Activated T-cell treated with anti-CD3 and anti-CD28 coated beads, Interleukin-2, amount 50 U/mL, for 4 hours (primary cell): ENCODE data around the gene GNG2. TPM values are rescaled to one million over a fixed set of nuclear protein-coding genes. Genes with fewer than 3 reads are reported as not detected.

Experiments
- ATAC-seq, 2 donors: fragments of 200-7000 bp; cut with Tn5 transposase; one replicate each; pipeline ENCODE4 v1.10.0; 2021
- DNase-seq: peaks from one replicate; pipeline ENCODE4 v3.0.0-alpha.2; 2020
- H3K27me3 Mint-ChIP-seq: one replicate; pipeline ENCODE4 v1.8.0; 2021; ENCODE audit warnings: low read depth, mixed read lengths
- H3K36me3 Mint-ChIP-seq: one replicate; pipeline ENCODE4 v1.8.0; 2022; ENCODE audit warnings: mixed read lengths; ENCODE audit not compliant: insufficient read depth
- H3K4me1 Mint-ChIP-seq: one replicate; pipeline ENCODE4 v1.8.0; 2021; ENCODE audit warnings: low read depth, mixed read lengths
- H3K4me3 Mint-ChIP-seq: one replicate; pipeline ENCODE4 v1.8.0; 2021; ENCODE audit warnings: mild to moderate bottlenecking, moderate library complexity, mixed read lengths
- H3K9me3 Mint-ChIP-seq: one replicate; pipeline ENCODE4 v1.8.0; 2021; ENCODE audit warnings: mixed read lengths
- total RNA-seq, 3 donors: library from RNA; stranded (reverse); gene quantifications; one replicate each; pipeline ENCODE4 v1.2.1, GENCODE V29; 2021

GNG2 gene
- total RNA-seq, 3 donors from 2014 or later: 28.4 to 47.3 (median 42.9) TPM

GRCh38 chr14:51845811-51846210 lies 14.6 kb upstream of the GNG2 start:
- peaks cover 65% of the 10 kb centered on the region for H3K4me1 Mint-ChIP-seq
- DNase-seq (no peak), ATAC-seq (no peak)
- H3K9me3 Mint-ChIP-seq: peaks cover 23% of the 10 kb centered on the region
- H3K4me3 Mint-ChIP-seq: no peak overlapping the region
- H3K27me3 Mint-ChIP-seq: no peaks in the 10 kb centered on the region
- H3K36me3 Mint-ChIP-seq: peaks cover 15% of the 10 kb centered on the region

GRCh38 chr14:51846631-51847488 lies 13.6 kb upstream of the GNG2 start:
- Mint-ChIP-seq H3K27me3 (no peaks in the 10 kb centered on the region), H3K4me1 (peaks cover 73% of the 10 kb centered on the region), H3K4me3 (peak overlapping the region; percentile 77), H3K36me3 (peaks cover 15% of the 10 kb centered on the region), H3K9me3 (peaks cover 23% of the 10 kb centered on the region)
- ATAC-seq: peak; percentile 81 to 85
- DNase-seq: peak; percentile 79

- H3K4me1 Mint-ChIP-seq: peaks cover 77% of the 10 kb centered on the region
- H3K27me3 Mint-ChIP-seq: no peaks in the 10 kb centered on the region
- H3K36me3 Mint-ChIP-seq: peaks cover 15% of the 10 kb centered on the region
- DNase-seq (no peak), ATAC-seq (no peak)
- peaks cover 23% of the 10 kb centered on the region for H3K9me3 Mint-ChIP-seq
- H3K4me3 Mint-ChIP-seq: peak overlapping the region; percentile 77
Observed at GRCh38 chr14:51847489-51847796, 13.0 kb upstream of the GNG2 start.

- Mint-ChIP-seq H3K36me3 (peaks cover 15% of the 10 kb centered on the region), H3K4me1 (peaks cover 84% of the 10 kb centered on the region), H3K4me3 (peak overlapping the region; percentile 39), H3K27me3 (no peaks in the 10 kb centered on the region), H3K9me3 (peaks cover 23% of the 10 kb centered on the region)
- no peak for ATAC-seq
- no peak for DNase-seq
Observed at GRCh38 chr14:51848120-51848519, 12.3 kb upstream of the GNG2 start.

- no peaks in the 10 kb centered on the region for H3K27me3 Mint-ChIP-seq
- H3K9me3 Mint-ChIP-seq: peaks cover 23% of the 10 kb centered on the region
- H3K36me3 Mint-ChIP-seq: peaks cover 15% of the 10 kb centered on the region
- no peak overlapping the region for H3K4me3 Mint-ChIP-seq
- ATAC-seq: peak; percentile 58 to 61
- no peak for DNase-seq
- peaks cover 79% of the 10 kb centered on the region for H3K4me1 Mint-ChIP-seq
Observed at GRCh38 chr14:51849097-51849496, 11.3 kb upstream of the GNG2 start.

GRCh38 chr14:51850651-51851050 lies 9.8 kb upstream of the GNG2 start:
- Mint-ChIP-seq H3K4me1 (peaks cover 71% of the 10 kb centered on the region), H3K9me3 (peaks cover 23% of the 10 kb centered on the region), H3K4me3 (no peak overlapping the region), H3K27me3 (no peaks in the 10 kb centered on the region), H3K36me3 (peaks cover 15% of the 10 kb centered on the region)
- ATAC-seq: no peak
- no peak for DNase-seq

GRCh38 chr14:51852541-51852940 lies 7.9 kb upstream of the GNG2 start:
- H3K4me3 Mint-ChIP-seq: no peak overlapping the region
- H3K4me1 Mint-ChIP-seq: peaks cover 63% of the 10 kb centered on the region
- peaks cover 13% of the 10 kb centered on the region for H3K36me3 Mint-ChIP-seq
- no peak for DNase-seq
- H3K9me3 Mint-ChIP-seq: peaks cover 27% of the 10 kb centered on the region
- no peaks in the 10 kb centered on the region for H3K27me3 Mint-ChIP-seq
- ATAC-seq: no peak

- ATAC-seq: no peak
- Mint-ChIP-seq H3K27me3 (no peaks in the 10 kb centered on the region), H3K4me1 (peaks cover 66% of the 10 kb centered on the region), H3K4me3 (no peak overlapping the region), H3K36me3 (peaks cover 1% of the 10 kb centered on the region), H3K9me3 (peaks cover 9% of the 10 kb centered on the region)
- no peak for DNase-seq
Observed at GRCh38 chr14:51855234-51855633, 5.2 kb upstream of the GNG2 start.

GRCh38 chr14:51856792-51857296 lies 3.6 kb upstream of the GNG2 start:
- Mint-ChIP-seq H3K4me1 (peaks cover 57% of the 10 kb centered on the region), H3K4me3 (no peak overlapping the region), H3K9me3 (peaks cover 4% of the 10 kb centered on the region)

GRCh38 chr14:51859131-51859530 lies 1.3 kb upstream of the GNG2 start:
- peaks cover 61% of the 10 kb centered on the region for H3K4me1 Mint-ChIP-seq
- ATAC-seq (no peak), DNase-seq (no peak)
- H3K27me3 Mint-ChIP-seq: no peaks in the 10 kb centered on the region
- no peak overlapping the region for H3K4me3 Mint-ChIP-seq
- H3K9me3 Mint-ChIP-seq: peaks cover 4% of the 10 kb centered on the region
- peaks cover 8% of the 10 kb centered on the region for H3K36me3 Mint-ChIP-seq

More at GRCh38 chr14:51856792-51857296, 3.6 kb upstream of the GNG2 start:
- no peak for DNase-seq
- Mint-ChIP-seq H3K36me3 (peaks cover 3% of the 10 kb centered on the region), H3K27me3 (no peaks in the 10 kb centered on the region)
- ATAC-seq: no peak

- Mint-ChIP-seq H3K4me3 (peak overlapping the region; percentile 96), H3K4me1 (peaks cover 69% of the 10 kb centered on the region), H3K9me3 (peaks cover 4% of the 10 kb centered on the region), H3K27me3 (no peaks in the 10 kb centered on the region), H3K36me3 (peaks cover 11% of the 10 kb centered on the region)
- ATAC-seq: peak; percentile 34 to 48
- DNase-seq: peak; percentile 15
Observed at GRCh38 chr14:51860825-51861499, 550 bp downstream of the GNG2 start.

GRCh38 chr14:51862176-51862796 lies 1.9 kb downstream of the GNG2 start:
- ATAC-seq (peak; percentile 46 to 63), DNase-seq (peak; percentile 26)
- Mint-ChIP-seq H3K9me3 (no peaks in the 10 kb centered on the region), H3K36me3 (peaks cover 11% of the 10 kb centered on the region), H3K27me3 (no peaks in the 10 kb centered on the region), H3K4me3 (peak overlapping the region; percentile 96), H3K4me1 (peaks cover 62% of the 10 kb centered on the region)

- peaks cover 56% of the 10 kb centered on the region for H3K4me1 Mint-ChIP-seq
- no peaks in the 10 kb centered on the region for H3K9me3 Mint-ChIP-seq
- DNase-seq: no peak
- peak overlapping the region; percentile 96 for H3K4me3 Mint-ChIP-seq
- H3K27me3 Mint-ChIP-seq: no peaks in the 10 kb centered on the region
- no peak for ATAC-seq
- peaks cover 11% of the 10 kb centered on the region for H3K36me3 Mint-ChIP-seq
Observed at GRCh38 chr14:51862860-51863259, 2.4 kb downstream of the GNG2 start.

GRCh38 chr14:51865953-51866747 lies 5.7 kb downstream of the GNG2 start:
- Mint-ChIP-seq H3K36me3 (peaks cover 7% of the 10 kb centered on the region), H3K9me3 (no peaks in the 10 kb centered on the region), H3K4me1 (peaks cover 37% of the 10 kb centered on the region), H3K27me3 (no peaks in the 10 kb centered on the region), H3K4me3 (peak overlapping the region; percentile 1)
- ATAC-seq (peak; percentile 44 to 60), DNase-seq (peak; percentile 19)
